Activated CD4-positive, alpha-beta T cell treated with anti-CD3 and anti-CD28 coated beads for 48 hours (primary cell): Measurements from ENCODE around the gene RAPSN.

Source experiments
- DNase-seq: peaks from one replicate; pipeline ENCODE4 v3.0.0-alpha.2; 2020

RAPSN gene

DNA sequence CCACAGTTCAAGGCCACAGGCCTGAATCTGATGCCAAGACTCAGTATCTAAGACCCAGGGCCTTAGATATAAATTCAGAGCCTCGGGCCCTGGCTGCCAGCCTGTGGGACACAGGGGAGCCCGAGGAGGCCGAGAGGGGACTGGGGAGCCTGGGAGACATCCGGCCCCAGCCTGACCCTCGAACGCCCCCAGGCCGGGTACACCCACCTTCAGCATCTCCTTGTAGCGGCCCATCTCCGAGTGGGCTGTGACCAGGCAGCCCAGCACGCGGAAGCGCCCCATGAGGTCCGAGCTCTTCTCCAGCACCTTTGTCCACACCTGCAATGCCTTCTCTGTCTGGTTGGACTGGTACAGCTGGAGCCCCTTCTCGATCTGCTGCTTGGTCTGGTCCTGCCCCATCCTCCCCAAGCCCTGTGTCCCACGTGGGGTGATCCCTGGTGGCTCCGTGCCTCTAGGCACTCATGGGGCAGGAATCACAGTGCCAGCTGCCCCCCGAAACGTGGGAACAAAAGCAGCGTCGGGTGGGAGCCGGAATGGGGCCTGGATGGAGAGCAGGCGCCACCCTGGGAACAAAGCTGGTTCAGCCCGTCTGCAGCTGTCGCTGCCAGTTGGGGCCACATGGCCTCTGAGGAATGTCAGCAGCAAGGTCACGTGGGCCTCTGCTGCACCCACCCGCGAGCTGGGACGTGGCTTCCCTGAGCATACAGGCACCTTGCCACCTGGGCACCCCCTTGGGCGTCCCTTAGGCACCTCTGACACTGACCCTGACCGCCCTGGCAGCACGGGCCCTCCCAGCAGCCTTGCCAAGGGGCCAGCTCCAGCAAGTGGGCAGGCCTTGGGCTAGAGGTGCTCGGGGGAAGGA lies at the start of gene RAPSN:
TSS of gene RAPSN (minus strand) at position 571 of the 862 bp plus-strand sequence. CDS start at position 399, 172 bp downstream.
- no peak for DNase-seq

DNA sequence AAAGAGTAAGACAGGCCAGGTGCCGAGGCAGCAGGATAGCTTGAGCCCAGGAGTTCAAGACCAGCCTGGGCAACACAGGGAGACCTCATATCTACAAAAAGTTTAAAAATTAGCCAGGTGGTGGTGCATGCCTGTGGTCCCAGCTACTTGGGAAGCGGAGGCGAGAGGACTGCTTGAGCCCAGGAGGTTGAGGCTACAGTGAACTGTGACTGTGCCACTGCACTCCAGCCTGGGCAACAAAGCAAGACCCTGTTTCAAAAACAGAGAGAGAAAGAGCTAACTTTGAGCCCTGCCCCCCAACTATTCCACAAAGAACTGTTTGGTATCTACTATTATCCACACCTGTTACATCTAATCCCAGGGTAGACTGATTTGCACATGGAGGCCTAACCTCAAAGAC lies 49.2 kb upstream of the RAPSN start:
- no peak for DNase-seq

DNA sequence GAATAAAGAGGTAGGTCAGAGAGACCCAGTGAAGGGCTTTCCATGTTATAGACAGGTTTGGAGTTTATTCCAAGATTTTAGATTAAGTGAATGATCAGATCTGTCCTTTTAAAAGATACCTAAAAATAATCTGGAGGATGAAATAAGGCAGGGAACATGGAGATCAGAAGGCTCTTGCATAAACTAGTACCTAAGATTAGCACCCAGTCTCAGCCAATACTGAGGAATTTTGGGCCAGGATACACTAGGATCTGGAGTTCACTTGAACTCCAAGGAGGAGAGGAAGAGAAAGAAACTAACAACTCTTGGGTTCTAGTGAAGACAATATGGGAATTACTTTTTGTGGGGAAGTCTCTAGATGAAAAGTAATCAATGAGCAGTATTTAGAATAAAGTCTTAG lies 47.9 kb upstream of the RAPSN start:
- DNase-seq: no peak

DNA sequence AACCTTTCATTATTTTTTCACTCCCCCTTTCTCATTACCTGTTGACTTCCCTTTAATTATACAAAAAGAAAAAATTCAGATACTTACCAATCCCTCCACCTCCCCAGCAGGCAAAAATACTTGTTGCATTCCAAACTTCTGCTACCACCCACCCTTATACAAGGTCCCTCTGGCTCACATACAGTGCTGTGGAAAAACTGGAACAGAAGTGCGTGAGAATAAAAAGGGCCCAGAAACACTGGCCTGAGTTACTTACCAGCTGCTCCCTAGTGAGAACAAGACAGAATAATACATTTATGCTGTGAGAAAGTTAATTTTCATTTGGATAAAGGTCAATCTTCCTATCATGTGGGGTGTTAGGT lies 46.9 kb upstream of the RAPSN start:
- no peak for DNase-seq

DNA sequence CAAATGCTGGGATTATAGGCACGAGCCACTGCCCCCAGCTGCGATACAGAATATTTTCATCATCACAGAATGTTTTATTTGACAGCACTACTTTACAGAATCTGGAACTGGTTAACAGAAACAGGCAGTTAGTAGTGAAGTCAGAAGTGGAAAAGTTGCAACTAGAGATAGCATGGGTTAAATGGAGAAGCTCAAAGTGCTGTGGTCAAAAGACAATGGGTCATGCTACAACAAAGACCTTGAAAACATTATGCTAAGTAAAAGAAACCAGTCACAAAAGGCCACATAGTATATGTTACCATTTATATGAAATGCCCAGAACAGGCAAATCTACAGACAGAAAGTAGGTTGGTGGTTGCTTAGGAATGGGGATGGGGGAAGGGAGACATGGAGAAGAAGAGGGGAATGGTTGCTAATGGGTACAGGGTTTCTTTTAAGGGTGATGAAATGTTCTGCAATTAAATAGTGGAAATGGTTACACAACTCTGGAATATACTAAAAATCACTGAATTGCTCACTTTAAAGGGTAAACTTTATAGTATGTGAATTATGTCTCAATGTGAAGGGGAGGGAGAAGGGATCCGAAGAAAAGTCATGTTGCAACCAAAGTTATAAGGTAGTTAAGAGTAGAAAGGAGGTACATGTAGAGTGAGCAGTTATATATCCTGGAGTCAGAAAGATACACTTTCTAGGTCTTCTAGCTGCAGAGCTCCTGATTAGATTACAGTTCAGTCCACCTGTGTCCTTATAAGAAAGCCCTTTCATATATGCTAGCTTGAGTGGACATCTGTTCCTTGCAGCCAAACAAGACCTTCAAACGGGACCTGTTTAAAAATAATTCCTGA lies 46.3 kb upstream of the RAPSN start:
- DNase-seq: no peak

DNA sequence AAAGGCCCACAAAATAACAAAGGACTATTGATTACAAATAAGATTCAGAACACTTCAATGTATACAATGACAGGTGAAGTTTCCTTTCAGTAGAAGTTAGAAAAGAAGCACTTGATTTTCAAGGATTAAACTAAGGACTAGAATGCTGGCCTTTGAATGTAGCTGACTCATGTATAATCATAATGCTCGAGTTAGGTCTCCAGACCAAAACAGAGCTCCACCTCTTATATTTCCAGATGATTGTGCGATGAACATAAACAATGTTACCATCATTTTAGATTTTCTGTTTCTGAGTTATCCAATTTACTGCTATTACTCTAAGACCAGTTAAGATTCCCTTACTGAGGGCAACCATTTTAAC lies 40.4 kb upstream of the RAPSN start:
- no peak for DNase-seq

DNA sequence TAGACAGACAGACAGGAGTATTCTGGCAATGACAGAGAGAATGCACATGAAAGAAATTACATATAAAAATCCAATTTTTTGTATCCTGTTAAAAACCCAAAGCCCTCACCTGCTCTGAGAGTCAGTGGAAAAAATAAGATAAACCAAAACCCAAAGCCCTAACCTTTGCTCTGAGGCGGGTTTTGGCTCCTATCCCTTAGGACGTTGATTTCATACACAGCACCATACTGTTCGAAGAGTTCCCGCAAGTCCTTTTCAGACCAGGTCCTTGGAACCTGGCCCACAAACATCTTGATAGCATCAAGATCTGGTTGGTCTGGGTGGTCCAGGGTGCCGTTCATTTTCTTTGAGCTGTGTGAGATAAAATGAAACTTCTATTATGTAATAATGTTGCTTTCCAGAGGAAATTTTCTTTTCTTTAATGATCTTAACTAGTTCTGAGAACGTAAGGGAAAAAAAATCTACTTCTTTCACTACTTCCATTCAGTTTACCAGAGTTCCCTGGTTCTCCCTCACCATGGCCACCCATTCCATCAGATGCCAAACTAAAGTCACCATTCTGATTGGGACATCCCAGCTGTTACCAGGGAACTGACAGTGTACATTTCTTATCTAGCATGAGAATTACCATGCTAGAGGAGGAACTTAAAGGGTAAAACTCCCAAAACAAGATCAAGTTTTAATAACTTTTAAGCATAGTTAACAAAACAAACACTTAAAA lies 39.9 kb upstream of the RAPSN start:
- no peak for DNase-seq

DNA sequence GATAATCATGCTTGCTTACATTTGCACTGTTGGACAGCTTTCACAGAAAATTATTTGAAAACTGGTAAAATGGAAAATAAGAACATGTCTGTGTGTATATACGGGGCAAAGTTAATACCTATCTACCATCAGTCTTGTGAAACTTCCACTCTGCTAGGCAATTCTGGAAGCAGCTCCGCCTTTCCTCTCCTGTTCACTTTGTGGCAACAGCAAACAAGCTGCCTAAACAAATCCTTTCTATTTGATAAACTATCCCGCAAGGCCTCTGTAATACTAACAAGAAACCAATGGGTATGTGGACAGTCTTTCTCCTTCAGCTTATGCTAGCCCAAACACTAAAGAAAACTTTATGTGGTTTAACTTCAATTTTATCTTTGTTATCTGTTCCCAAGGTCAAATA lies 39.2 kb upstream of the RAPSN start:
- DNase-seq: no peak

DNA sequence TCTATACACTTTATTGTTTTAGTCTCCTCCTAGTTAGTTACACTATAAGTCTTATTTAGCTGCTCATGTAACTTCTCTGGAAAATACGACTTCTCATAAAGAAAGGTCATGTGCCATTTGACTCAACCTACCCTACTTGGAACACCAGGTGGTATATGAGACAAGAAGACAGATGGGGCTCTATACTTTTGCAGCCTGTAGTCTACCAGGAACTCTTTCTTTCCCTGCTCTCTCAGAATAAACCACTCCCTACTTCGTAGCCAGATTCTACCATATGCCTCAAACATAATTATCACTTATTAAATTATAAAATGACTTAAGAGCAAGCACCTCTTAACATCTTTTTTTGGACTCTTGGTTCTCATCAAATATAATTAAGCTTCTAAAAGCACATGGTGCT lies 38.5 kb upstream of the RAPSN start:
- DNase-seq: no peak

DNA sequence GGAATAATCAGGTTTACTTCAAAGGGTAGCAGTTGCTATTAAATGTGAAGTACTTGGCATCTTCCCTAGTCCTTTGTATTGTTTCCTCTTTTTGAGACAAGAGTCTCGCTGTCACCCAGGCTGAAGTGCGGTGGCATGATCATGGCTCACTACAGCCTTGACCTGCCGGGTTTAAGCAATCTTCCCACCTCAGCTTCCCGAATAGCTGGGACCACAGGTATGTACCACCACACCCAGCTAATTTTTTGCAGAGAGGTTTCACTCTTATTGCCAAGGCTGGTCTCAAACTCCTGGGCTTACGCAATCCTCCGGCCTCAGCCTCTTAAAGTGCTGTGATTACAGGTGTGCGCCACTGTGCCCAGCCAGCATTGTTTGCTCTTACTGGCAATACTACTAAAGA lies 36.2 kb upstream of the RAPSN start:
- no peak for DNase-seq

DNA sequence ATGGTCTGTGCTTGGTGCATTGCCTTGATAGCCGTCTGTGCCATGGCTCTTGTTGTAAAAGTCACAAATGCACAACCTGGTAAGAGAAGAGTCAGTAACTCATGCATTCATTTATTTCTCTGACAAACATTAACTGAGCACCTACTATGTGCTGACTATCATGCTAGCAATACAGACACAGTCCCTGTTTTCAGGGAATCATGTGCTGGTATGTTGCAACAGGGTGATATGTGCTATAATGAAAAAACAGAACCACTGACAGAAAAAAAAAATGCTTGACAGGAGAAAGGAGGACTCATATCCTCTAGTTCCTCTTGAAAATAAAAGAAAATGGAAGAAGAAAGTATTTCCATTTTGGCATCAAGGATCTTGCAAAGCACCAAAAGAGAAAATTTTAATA lies 34.5 kb upstream of the RAPSN start:
- no peak for DNase-seq

DNA sequence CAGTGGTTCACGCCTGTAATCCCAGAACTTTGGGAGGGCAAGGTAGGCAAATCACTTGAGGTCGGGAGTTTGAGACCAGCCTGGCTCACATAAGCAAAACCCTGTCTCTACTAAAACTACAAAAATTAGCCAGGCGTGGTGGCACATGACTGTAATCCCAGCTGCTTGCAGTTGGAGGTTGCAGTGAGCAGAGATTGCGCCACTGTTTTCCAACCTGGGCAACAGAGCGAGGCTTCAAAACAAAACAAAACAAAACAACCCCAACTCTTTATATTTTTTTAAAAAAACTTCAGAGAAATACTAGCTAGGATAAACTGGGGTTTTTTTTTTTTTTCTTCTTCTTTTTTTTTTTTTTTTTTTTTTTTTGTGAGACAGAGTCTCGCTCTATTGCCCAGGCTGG lies 31.8 kb upstream of the RAPSN start:
- no peak for DNase-seq

DNA sequence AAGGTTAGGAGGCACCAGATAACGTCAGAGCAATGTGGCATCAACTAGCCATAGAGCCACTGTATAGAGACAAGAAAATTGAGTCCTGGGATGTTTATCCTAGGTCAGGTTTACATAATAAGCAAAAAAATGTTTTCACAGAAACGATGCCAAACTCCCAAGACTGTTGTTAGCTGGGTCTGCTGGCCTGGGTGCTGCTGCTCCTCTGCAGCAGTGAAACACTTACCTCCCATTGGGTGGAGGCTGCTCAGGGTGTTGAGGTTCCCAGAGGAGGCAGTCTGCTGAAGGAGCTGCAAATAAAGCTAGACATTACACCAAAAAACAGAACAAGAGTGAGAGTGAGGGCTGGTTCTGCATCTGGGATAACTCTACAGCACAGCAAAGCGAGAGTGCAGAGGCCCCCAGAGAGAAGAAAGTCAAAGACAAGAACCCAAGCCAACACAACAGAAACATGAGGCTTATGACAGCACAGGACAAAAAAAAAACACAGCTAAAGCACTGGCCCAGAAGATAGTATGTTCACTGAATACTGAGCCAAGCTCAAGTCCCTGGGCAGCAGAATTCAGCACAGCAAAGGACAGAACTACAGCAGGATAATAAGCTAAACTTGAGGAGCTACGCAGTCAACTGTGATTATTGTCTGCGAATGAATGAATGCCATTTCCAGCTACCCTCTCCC lies 29.9 kb upstream of the RAPSN start:
- DNase-seq: no peak

DNA sequence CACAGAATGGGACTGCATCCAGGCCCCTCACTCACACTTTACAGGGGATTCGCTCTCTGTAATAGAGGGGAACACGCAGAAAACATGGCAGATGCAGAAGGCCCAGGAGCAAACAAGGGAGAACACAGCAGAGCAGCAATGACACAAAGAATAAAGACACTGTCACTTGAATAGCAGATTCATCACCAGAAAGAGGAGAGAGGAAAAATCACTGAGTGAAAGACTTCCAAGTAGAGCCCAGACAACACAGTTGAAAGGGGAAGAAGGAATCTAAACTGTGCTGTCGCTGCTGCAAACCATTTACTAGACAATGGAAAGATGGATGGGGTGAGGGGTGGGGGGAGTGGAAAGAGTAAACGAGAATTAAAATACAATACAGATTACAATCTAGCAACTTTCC lies 28.8 kb upstream of the RAPSN start:
- no peak for DNase-seq

DNA sequence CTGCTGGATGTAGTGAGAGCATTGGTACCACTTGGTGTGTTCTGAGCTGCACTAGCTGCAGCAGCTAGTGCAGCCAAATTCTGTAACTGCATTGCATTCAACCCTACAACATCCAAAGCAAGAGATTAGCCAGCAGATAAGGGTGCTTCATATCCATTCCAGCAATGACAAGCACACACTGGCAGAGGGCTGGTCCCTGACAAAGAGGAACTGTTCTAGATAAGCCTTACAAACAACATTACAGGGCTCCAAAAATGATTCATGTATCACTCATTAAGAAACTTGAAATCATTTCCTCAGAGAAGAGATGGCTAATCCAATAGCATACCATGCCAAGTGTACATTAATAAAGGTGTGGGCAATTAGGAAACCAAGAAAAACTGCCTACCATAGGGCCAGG lies 28.4 kb upstream of the RAPSN start:
- DNase-seq: peak; percentile 36

DNA sequence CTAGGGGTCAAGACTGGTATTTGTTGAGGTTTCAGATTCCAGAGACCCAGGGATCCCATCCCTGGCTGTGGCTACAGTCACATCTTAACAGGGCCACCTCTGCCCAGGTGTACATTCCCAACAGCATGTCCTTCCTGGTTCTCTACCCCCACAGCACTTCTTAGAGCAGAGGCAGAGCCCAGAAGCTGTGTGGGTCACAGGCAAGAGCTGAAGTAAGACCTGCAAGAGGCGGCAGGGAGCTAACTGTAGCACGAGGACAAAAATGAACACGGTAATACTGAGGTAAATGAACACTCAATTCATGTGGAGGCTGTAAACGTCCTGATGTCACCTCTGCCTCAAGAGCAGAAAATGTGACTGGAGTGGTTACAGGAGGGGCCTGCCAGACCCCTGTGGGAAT lies 21.7 kb upstream of the RAPSN start:
- no peak for DNase-seq

DNA sequence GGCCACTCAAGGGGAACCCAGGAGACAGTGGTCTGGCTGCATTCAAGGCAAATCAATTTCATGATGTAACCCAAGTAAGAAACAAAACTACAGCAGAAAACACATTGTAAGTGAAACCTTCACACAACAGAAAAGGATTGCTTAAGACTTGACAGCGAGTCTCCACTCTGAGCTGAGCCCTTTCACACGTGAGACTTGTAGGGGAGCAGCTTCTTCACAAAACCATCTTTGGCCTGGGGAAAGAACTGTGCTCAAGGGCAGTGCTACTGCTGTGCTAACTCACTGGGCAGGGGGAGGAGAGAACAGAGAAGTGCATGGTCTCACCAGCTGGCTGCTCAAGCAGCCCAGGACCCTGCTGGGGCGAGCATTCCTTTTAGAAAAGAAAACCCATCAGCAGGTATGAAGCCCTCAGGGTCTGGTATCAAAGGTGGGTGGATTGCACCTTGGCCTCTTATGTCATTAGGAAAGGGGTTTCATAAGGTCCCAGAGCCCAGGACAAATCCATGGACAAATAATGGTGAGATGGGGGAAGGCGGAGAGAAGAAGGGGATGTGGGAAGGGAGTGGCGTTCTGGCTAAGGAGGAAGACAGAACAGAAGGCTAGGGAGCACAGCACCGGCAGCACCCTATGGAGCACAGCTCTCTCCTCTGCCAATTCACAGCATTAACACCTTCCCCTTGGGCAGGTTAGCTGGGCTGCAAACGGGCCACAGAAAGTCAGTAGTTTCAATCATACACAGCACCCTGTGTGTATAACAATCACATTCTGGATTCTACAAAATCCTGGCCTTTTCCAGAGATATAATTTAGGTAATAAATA lies 20.6 kb upstream of the RAPSN start:
- DNase-seq: no peak

DNA sequence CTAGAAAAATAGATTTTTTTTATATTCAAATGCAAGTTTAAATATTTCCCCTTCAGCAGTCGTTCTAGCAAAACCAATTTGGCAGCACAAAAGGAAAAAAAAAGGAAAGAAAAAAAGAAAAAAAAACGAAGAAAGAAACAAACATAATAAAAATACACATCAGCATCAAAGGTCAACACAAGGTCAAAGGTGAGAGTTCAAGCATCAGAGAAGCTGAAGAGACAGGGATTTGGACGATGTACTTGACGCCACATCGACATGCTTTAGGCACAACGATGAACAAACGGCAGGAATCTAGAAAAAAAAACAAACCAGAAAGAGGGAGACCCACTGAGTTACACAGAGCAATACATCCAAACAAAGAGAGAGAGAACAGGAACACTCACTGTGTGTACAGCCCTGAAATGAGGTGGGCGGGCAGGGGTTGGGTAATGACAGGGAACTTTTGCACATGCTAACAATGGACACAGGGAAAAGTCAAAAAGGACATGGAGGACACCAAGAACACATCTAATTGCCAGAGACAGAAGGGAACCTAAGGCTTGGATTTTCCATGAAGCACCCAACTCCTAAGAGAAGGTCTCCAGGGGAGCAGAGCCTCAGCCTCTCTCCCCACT lies 19.8 kb upstream of the RAPSN start:
- DNase-seq: no peak

DNA sequence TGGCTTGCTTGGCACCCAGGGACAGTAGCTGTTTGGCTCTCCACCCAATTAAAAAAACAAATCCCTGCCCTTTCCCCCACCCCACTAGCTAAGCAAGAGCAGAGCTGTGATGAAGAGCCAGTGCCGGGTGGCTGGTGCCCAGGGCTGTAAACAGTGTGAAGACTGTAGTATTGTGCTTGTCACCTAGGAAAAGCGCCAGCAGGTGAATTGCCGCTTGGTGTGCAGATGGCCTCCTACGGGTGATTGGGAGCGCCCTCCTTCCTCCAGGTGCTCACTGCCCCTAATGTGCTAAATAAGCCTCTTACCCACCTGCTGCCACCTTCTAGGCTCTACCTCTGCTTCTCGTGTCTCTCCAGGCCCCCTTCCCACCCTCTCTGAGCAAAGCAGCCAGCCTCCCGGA lies 18.4 kb upstream of the RAPSN start:
- no peak for DNase-seq

DNA sequence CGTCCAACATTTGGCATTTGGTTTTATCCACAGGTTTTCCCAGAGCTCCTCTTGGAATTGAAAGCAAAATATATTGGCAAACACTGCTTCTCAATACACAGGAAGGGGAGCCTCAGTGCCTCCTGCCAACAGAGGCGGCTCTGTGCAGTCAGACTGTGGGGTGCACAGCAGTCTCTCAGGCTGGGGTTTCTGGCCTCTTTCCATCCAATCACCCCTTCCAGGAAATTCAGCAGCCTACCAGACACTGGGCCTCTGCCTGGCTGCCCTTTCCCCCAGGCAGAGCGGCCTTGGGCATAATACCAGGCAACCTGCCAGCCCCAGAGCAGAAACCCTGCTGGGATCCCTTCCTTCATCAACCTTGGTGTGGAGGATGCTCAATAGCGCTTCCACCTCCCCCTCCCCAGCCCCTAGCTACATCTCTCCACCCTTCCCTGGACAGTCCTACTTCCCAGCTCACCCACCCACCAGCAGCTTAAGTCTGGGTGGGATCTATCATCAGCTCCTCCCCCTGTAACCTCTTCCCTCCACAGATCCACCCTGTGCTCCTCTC lies 17.8 kb upstream of the RAPSN start:
- no peak for DNase-seq

DNA sequence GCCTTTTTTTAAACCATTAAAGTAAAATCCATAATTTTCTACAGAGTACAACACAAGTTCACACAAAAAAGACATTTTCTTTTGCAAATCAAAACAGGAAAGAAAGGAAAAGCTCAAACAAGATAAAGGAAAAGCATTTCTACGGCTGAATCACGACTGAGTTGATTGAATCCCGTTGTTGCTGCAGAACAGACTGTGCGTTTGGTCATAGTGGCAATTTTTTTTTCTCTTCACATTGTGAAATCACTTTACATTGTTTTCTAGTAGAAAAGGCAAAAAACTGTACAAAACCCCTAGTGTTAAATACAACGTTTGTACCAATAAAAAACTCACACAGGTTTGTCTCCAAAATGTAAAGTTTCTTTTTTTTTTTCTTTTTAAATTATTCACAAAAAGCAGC lies 17.3 kb upstream of the RAPSN start:
- DNase-seq: no peak
